ENCODE results near the gene TTC38.

Gene TTC38

DNA sequence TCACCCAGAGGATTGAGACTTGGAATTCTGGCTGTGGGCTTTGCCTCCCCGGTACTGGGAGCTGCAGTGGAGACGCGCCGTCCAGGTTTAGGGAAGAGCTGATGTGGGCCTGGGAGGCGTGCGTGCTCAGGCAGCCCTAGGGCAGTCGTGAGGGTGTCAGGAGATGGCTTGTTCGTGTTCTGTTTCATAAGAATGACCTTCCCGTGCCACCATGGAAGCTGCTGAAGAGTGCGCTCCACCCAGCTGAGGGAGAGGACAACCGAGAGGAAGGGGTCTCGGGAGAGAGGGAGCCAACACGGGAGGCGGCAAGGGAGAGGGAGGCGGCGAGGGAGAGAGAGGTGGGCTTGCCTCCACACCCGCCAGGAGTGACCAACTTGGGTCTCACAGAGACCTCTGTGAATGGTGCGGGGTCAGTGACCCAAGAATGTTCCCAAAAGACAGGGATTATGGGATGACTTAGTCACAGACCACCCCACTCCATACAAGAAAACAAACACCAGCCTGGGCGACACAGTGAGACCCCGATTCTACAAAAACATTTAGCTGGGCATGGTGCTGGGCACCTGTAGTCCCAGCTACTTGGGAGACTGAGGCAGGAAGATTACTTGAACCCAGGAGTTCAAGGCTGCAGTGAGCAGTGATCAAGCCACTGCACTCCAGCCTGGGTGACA is 53.0 kb downstream of the TTC38 start:
- DNase-seq (ENCODE audit: low read depth): no peak
- H3K4me3 ChIP-seq (ENCODE audit: low read depth, low read length): no peak overlapping the region

DNA sequence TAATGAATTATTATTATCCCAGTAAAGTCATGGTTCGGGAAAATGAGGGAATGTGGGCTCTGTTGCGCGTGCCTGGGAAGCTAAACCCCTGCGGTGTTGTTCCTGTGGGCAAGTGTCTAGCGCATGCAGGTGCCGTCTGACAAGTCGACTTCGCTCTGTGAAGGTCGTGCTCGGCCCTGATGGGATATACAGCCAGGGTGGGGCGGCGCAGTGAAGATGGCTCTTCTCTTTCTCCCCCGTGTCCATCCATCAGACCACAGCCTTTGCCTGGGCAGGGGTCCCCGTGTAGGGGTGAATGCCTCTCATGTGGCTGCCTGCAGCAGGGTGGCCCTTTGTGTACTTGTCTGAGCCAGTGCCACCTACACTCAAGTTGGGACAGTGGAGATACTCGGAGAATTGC is 54.9 kb downstream of the TTC38 start:
- H3K4me3 ChIP-seq (ENCODE audit: low read depth, low read length): no peak overlapping the region
- no peak for DNase-seq (ENCODE audit: low read depth)

- no peak for DNase-seq (ENCODE audit: low read depth)
- no peak overlapping the region for H3K4me3 ChIP-seq (ENCODE audit: low read depth, low read length)
Measured at GRCh38 chr22:46323162-46323561, 55.4 kb downstream of the TTC38 start.

GRCh38 chr22:46326066-46326680 is 58.4 kb downstream of the TTC38 start:
- DNase-seq (ENCODE audit: low read depth): no peak
- no peak overlapping the region for H3K4me3 ChIP-seq (ENCODE audit: low read depth, low read length)

DNA sequence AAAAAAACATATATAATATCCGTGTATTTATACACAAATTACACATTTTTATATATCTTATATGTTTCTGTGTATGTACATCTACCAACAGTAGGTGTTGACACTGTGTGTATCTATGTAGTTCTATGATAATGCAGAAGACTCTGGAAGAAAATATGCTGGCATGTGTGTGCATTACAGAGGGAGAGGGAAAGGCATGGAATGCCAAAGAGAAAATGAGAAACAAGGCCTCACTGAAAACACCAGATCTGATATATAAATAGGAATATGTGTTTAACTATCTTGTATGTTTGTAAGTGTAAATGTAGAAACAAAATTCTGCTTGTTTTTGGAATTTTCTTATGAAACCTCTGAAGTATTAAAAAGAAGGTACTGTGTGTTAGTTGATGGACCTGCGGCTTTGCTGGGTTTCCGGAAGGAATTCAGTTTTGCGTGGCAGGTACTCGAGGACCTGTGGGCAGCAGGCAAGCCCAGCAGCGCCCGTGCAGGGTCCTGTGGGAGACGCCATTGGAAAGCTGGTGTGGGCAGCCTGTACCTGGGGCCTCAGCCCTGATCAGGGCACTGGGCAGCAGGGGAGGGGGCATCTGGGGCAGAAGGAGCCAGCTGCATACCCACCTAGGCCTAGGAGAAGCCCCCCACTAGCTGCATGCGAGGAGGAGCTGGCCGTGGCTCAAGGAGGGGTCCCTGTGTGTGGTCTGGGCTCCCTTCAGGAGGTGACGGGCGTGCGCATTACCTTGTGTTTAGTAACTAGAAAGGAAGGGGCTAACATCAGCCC is 60.1 kb downstream of the TTC38 start:
- no peak for DNase-seq (ENCODE audit: low read depth)
- H3K4me3 ChIP-seq (ENCODE audit: low read depth, low read length): no peak overlapping the region

DNA sequence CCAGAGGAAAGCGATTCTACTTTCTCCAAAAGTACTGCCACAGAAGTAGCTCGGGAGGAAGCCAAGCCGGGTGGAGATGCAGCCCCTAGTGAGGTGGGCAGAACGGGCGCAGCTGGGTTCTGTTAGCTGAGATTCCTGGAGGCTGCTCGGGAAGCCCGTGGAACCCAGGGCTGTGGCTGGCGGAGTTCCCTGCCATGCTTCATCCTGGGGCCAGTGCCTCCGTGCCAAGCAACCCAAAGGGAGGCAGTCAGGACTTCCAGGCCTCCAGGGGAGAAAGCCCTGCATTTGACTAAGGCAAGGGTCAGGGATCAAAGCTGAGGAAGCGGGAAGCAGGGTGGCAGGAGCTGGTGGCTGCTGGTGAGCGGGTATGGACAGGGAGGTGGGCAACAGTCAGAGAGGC is 61.0 kb downstream of the TTC38 start:
- no peak for DNase-seq (ENCODE audit: low read depth)
- no peak overlapping the region for H3K4me3 ChIP-seq (ENCODE audit: low read depth, low read length)

- no peak overlapping the region for H3K4me3 ChIP-seq (ENCODE audit: low read depth, low read length)
- DNase-seq (ENCODE audit: low read depth): no peak
Measured at GRCh38 chr22:46329616-46330015, 61.8 kb downstream of the TTC38 start.

DNA sequence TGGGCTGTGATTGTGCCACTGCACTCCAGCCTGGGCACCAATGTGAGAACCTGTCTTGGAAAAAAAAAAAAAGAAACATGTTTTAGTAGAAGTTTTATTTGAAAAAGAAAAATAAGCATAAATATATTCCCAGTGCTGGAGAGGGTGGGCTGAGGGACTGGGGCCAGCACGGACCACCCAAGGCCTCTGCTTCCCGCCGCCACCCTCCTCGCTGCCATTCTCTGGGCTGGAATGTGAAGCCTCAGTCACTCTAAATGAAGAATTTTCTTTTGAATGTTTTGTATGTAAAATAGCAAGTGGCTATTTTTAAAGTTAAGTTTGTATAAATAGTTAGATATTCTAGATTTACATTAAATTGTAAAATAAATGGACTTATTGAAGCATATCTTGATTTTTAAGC is 62.6 kb downstream of the TTC38 start:
- DNase-seq (ENCODE audit: low read depth): no peak

GRCh38 chr22:46331496-46331895 is 63.7 kb downstream of the TTC38 start:
- DNase-seq (ENCODE audit: low read depth): no peak
- H3K4me3 ChIP-seq (ENCODE audit: low read depth, low read length): no peak overlapping the region

More for the DNA sequence above, 62.6 kb downstream of the TTC38 start:
- H3K4me3 ChIP-seq (ENCODE audit: low read depth, low read length): no peak overlapping the region

DNA sequence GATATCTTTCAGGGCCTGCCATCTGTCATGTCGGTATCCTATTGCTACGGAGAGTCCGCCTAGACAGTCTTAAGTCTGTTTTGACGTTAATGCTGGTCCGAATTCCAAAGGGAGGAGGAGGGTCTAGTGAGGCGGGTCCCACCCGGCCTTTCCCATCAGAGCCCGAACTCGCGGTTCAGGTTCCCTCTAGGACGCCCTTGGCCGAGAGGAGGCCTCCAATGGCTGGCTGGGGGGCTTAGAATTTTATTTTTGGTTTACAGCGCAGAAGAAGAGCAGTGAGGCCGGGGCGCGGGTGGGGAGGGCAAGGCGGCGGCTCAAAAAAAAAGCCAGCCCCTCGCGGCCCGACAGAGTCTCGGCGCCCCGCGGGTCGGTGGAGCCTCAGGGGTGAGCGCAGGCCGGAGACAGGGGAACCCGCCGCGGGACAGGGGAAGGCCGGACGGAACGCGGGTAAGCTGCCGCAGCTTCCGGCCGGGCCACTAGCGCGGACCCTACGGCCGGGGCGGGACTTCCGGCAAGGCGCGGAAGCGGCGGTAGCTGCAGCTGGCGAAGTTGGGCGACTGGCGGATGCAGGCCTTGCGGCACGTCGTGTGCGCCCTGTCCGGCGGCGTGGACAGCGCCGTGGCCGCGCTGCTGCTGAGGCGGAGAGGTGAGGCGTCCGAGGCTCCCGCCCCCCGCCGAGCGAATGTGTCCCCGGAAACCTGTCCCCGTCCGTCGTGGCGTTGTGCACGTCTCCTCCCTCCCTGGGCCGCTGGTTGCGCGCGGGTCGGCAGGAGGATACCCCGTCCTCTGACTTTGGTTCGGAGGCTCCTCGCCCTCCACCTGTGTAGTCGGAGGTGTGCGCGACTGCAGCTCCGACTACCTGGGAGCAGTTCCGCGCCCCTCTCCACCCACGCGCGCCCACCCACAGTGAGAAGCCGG is 67.7 kb downstream of the TTC38 start, which contains the start of gene TRMU:
Gene TRMU (plus strand): TSS at position 514 of the 918 bp plus-strand sequence. CDS start 51 bp downstream, at position 565.
- DNase-seq (ENCODE audit: low read depth): peak; percentile 56
- H3K4me3 ChIP-seq (ENCODE audit: low read depth, low read length): peak within 1 kb of the TSS; percentile 93

GRCh38 chr22:46336119-46337078 is 68.6 kb downstream of the TTC38 start:
- DNase-seq (ENCODE audit: low read depth): no peak
- H3K4me3 ChIP-seq (ENCODE audit: low read depth, low read length): peak overlapping the region; percentile 93

- H3K4me3 ChIP-seq (ENCODE audit: low read depth, low read length): no peak overlapping the region
- no peak for DNase-seq (ENCODE audit: low read depth)
Measured at GRCh38 chr22:46337870-46338269, 70.1 kb downstream of the TTC38 start.

- no peak for DNase-seq (ENCODE audit: low read depth)
Measured at GRCh38 chr22:46338636-46339035, 70.8 kb downstream of the TTC38 start.

GRCh38 chr22:46339956-46340355 is 72.1 kb downstream of the TTC38 start:
- DNase-seq (ENCODE audit: low read depth): no peak

More at GRCh38 chr22:46338636-46339035, 70.8 kb downstream of the TTC38 start:
- no peak overlapping the region for H3K4me3 ChIP-seq (ENCODE audit: low read depth, low read length)

DNA sequence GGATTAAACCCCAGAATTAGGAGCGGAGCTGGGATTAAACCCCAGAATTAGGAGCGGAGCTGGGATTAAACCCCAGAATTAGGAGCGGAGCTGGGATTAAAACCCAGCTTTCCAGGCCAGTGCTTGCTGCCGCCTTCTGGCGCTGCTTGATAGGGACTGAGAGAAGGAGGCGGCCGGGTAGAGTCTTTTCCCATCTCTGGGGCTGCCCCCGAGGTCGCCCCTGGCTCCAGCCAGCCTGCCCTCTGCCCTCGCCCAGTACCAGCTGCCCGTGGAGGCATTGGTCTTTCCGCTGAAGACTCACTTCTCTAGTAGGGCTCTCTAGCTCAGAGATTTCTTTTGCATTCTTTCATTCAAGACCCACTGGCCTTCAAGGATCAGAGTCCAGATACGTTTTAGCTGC is 72.9 kb downstream of the TTC38 start:
- DNase-seq (ENCODE audit: low read depth): no peak
- H3K4me3 ChIP-seq (ENCODE audit: low read depth, low read length): no peak overlapping the region

More at GRCh38 chr22:46339956-46340355, 72.1 kb downstream of the TTC38 start:
- H3K4me3 ChIP-seq (ENCODE audit: low read depth, low read length): no peak overlapping the region

All from skeletal muscle cell (primary cell).